Gastroesophageal sphincter (tissue), 4 donors: ENCODE data around the gene COPZ1. TPM values are rescaled to one million over a fixed set of nuclear protein-coding genes. Genes with fewer than 3 reads are reported as not detected.

Experiments
- ATAC-seq: fragments of 150-250 bp; one replicate; pipeline ENCODE4 v1.9.1; 2016; ENCODE audit warnings: mild to moderate bottlenecking, moderate library complexity
- H3K27ac ChIP-seq, 4 donors: fragments of 200-600 bp; sonication (generic) in 3 of 4; 1 replicate in 3 of 4; 2 replicates in 1 of 4; pipeline ENCODE4 v1.5.1; 2016 to 2019
- H3K27me3 ChIP-seq: fragments of 200-600 bp; sonication (generic); one replicate; pipeline ENCODE4 v1.5.1; 2019
- H3K36me3 ChIP-seq, 2 donors: fragments of 200-600 bp; sonication (generic); one replicate each; pipeline ENCODE4 v1.5.1; 2019; ENCODE audit warnings: control low read depth in 1 of 2
- H3K4me1 ChIP-seq, 3 donors: fragments of 200-600 bp; sonication (generic); 1 replicate in 2 of 3; 2 replicates in 1 of 3; pipeline ENCODE4 v1.5.1; 2016 to 2019; ENCODE audit warnings: control low read depth in 2 of 3
- H3K4me3 ChIP-seq, 2 donors: fragments of 200-600 bp; sonication (generic); one replicate each; pipeline ENCODE4 v1.5.1; 2019; ENCODE audit warnings: mild to moderate bottlenecking in 1 of 2, moderate library complexity in 1 of 2
- H3K9me3 ChIP-seq, 3 donors: fragments of 200-600 bp; sonication (generic); one replicate each; pipeline ENCODE4 v1.5.1; 2017 to 2019; ENCODE audit warnings: control low read depth in 2 of 3
- CTCF ChIP-seq, 4 experiments: fragments of 200-600 bp in 2 of 4; fragments of 450-650 bp in 2 of 4; sonication (generic) in 1 of 4; IDR thresholded peaks; one replicate each; pipeline ENCODE4 v1.5.1; 2017 to 2019; ENCODE audit warnings: antibody characterized with exemption in 4 of 4, mild to moderate bottlenecking in 2 of 4, moderate library complexity in 2 of 4
- EP300 ChIP-seq: sonication (generic); formaldehyde crosslinking; IDR thresholded peaks from one replicate; pipeline ENCODE4 v1.6.1; 2017; ENCODE audit warnings: antibody characterized with exemption, mild to moderate bottlenecking
- POLR2A ChIP-seq, 2 donors: fragments of 450-650 bp; IDR thresholded peaks; one replicate each; pipeline ENCODE4 v1.6.1; 2017; ENCODE audit warnings: antibody characterized with exemption in 2 of 2, mild to moderate bottlenecking in 2 of 2, moderate library complexity in 1 of 2
- POLR2AphosphoS5 ChIP-seq: sonication (generic); formaldehyde crosslinking; IDR thresholded peaks from one replicate; pipeline ENCODE4 v1.6.1; 2017; ENCODE audit warnings: antibody characterized with exemption
- WGBS, 2 donors: methylation state at CpG; one replicate each; pipeline ENCODE4 v1.1.5; 2018; ENCODE audit warnings: low coverage in 1 of 2; 5-methylcytosine and 5-hydroxymethylcytosine counted together
- total RNA-seq, 4 donors: library from RNA; depleted of rRNA; stranded (reverse); fragments of >200 nt; gene quantifications; one replicate each; pipeline ENCODE4 v1.1.0, GENCODE V29; 2016

The COPZ1 gene
- total RNA-seq, 4 donors from 2014 or later: 47.0 to 138 (median 57.5) TPM

- H3K27me3 ChIP-seq: no peaks in the 10 kb centered on the region
- H3K36me3 ChIP-seq: peaks cover 0 to 35% of the 10 kb centered on the region in 2 donors
- no peak for ATAC-seq
- TF ChIP-seq POLR2A (IDR thresholded peaks at IDR 0.05) (no peak), POLR2AphosphoS5 (peak; percentile 20)
- 46 to 56% methylated on average over 4 of the region's 4 CpGs for WGBS, 2 donors
- peaks cover 8 to 80% (median 22%) of the 10 kb centered on the region in 3 donors for H3K4me1 ChIP-seq
- H3K27ac ChIP-seq: peak overlapping the region in 3 of 4 donors; percentile 56 to 74 (median 71)
- no peak overlapping the region for H3K4me3 ChIP-seq
- H3K9me3 ChIP-seq: no peaks in the 10 kb centered on the region
Measured at GRCh38 chr12:54338698-54339296, 13.9 kb downstream of the COPZ1 start.

GRCh38 chr12:54340846-54341245 lies 15.9 kb downstream of the COPZ1 start:
- H3K9me3 ChIP-seq: no peaks in the 10 kb centered on the region
- H3K36me3 ChIP-seq: peaks cover 0 to 55% of the 10 kb centered on the region in 2 donors
- WGBS, 2 donors: 79 to 91% methylated on average over 2 to 7 of the region's 7 CpGs
- H3K27ac ChIP-seq: no peak overlapping the region
- H3K4me3 ChIP-seq: no peak overlapping the region
- ATAC-seq: no peak
- no peaks in the 10 kb centered on the region for H3K27me3 ChIP-seq
- no peak for TF ChIP-seq EP300
- no peak for TF ChIP-seq POLR2A (IDR thresholded peaks at IDR 0.05)
- no peak for TF ChIP-seq CTCF (IDR thresholded peaks at IDR 0.05)
- no peak for TF ChIP-seq POLR2AphosphoS5
- peaks cover 8 to 59% (median 22%) of the 10 kb centered on the region in 3 donors for H3K4me1 ChIP-seq

GRCh38 chr12:54341378-54342300 lies 16.7 kb downstream of the COPZ1 start:
- Histone ChIP-seq H3K36me3 (peaks cover 0 to 63% of the 10 kb centered on the region in 2 donors), H3K27me3 (no peaks in the 10 kb centered on the region), H3K4me3 (no peak overlapping the region), H3K27ac (no peak overlapping the region), H3K9me3 (no peaks in the 10 kb centered on the region), H3K4me1 (peaks cover 8 to 53% (median 22%) of the 10 kb centered on the region in 3 donors)
- TF ChIP-seq POLR2AphosphoS5 (no peak), CTCF (IDR thresholded peaks at IDR 0.05) (no peak), POLR2A (IDR thresholded peaks at IDR 0.05) (no peak), EP300 (no peak)
- no peak for ATAC-seq
- 45 to 58% methylated on average over 8 to 9 of the region's 9 CpGs for WGBS, 2 donors

GRCh38 chr12:54349036-54349435 lies 24.1 kb downstream of the COPZ1 start:
- Histone ChIP-seq H3K4me1 (peaks cover 4 to 38% (median 19%) of the 10 kb centered on the region in 3 donors), H3K36me3 (peaks cover 4 to 74% of the 10 kb centered on the region in 2 donors), H3K27me3 (no peaks in the 10 kb centered on the region), H3K27ac (no peak overlapping the region), H3K4me3 (no peak overlapping the region), H3K9me3 (no peaks in the 10 kb centered on the region)
- 67 to 93% methylated on average over 4 of the region's 4 CpGs for WGBS, 2 donors
- TF ChIP-seq CTCF (IDR thresholded peaks at IDR 0.05) (no peak), POLR2AphosphoS5 (no peak), EP300 (no peak), POLR2A (IDR thresholded peaks at IDR 0.05) (no peak)
- no peak for ATAC-seq

- H3K4me3 ChIP-seq: no peak overlapping the region
- H3K4me1 ChIP-seq: peaks cover 4 to 38% (median 19%) of the 10 kb centered on the region in 3 donors
- no peak for TF ChIP-seq CTCF (IDR thresholded peaks at IDR 0.05)
- TF ChIP-seq EP300: no peak
- TF ChIP-seq POLR2A (IDR thresholded peaks at IDR 0.05): no peak
- TF ChIP-seq POLR2AphosphoS5: no peak
- no peaks in the 10 kb centered on the region for H3K9me3 ChIP-seq
- H3K36me3 ChIP-seq: peaks cover 4 to 68% of the 10 kb centered on the region in 2 donors
- H3K27me3 ChIP-seq: no peaks in the 10 kb centered on the region
- no peak for ATAC-seq
- H3K27ac ChIP-seq: no peak overlapping the region
Measured at GRCh38 chr12:54349679-54350078, 24.7 kb downstream of the COPZ1 start.
